Thyroid gland (tissue), 4 donors: Measurements from ENCODE around the gene CNTN2.

ENCODE experiments used
- POLR2A ChIP-seq, 2 donors: fragments of 450-650 bp; IDR thresholded peaks; one replicate each; pipeline ENCODE4 v1.6.1; 2017; ENCODE audit warnings: antibody characterized with exemption in 2 of 2, mild to moderate bottlenecking in 2 of 2, moderate library complexity in 1 of 2
- TF ChIP-seq, protein P1 (sequence below), 6 experiments: fragments of 200-600 bp in 3 of 6; fragments of 450-650 bp in 3 of 6; sonication (generic) in 3 of 6; IDR thresholded peaks; one replicate each; pipeline ENCODE4 v1.5.1; 2016 to 2019; ENCODE audit warnings: antibody characterized with exemption in 6 of 6, mild to moderate bottlenecking in 2 of 6, inconsistent platforms in 1 of 6, moderate library complexity in 1 of 6

DNA sequence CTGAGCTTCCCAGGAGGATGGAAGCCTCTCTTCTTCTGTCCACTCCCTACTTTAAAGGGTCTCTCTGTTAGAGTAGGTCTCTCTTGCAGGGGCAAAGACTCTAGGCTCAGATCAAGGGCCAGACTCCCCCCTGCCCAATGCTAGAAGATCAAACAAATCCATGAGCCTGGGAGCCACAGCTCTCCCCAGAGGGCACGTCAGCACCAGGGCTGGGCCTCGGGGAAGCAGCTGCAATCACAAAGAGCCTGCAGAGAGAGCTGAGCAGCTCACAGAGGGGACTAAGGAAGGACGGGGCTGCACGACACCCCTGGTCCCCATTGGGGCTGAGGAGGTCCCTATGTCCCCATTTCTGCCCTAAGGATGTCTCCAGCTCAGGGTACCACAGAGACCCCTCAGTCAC, 3.9 kb downstream of the CNTN2 start:
- TF ChIP-seq, protein P1, sequence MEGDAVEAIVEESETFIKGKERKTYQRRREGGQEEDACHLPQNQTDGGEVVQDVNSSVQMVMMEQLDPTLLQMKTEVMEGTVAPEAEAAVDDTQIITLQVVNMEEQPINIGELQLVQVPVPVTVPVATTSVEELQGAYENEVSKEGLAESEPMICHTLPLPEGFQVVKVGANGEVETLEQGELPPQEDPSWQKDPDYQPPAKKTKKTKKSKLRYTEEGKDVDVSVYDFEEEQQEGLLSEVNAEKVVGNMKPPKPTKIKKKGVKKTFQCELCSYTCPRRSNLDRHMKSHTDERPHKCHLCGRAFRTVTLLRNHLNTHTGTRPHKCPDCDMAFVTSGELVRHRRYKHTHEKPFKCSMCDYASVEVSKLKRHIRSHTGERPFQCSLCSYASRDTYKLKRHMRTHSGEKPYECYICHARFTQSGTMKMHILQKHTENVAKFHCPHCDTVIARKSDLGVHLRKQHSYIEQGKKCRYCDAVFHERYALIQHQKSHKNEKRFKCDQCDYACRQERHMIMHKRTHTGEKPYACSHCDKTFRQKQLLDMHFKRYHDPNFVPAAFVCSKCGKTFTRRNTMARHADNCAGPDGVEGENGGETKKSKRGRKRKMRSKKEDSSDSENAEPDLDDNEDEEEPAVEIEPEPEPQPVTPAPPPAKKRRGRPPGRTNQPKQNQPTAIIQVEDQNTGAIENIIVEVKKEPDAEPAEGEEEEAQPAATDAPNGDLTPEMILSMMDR (IDR thresholded peaks at IDR 0.05) = no peak
- no peak for TF ChIP-seq POLR2A (IDR thresholded peaks at IDR 0.05)
